ENCODE results near the gene LIPM. TPM values are rescaled to one million over a fixed set of nuclear protein-coding genes. Genes with fewer than 3 reads are reported as not detected.
A peak's percentile ranks its signal among the peaks of the same experiment; 100 is the strongest.
"Not testable (repeated sequence)": the region's sequence is repeated elsewhere in the genome, so short reads cannot be mapped to it uniquely, and the experiment has no call there.

Gene LIPM
- total RNA-seq, 1 donor from 2014 or later, result not detected

DNA sequence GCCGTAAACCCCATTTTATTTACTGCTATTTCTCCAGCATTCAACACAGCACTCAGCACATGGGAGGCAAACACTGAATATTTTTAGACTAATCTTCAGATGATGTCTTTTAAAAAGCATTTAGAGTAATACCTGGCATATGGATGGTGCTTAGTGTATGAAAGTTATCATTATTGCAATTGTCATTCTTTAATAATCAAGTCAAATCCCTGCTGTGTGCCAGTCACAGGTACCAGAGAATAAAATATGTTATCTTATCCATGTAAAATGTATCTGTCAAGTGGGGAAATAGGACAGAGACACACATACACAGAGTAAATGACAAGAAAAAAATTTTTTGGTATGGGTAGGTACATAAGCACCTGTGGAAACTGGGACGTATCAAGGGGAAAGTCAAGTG is 30.6 kb downstream of the LIPM start:
- H3K36me3 ChIP-seq, result no peaks in the 10 kb centered on the region
- H3K4me3 ChIP-seq, result no peak overlapping the region
- DNase-seq, result no peak
- no peaks in the 10 kb centered on the region for H3K9me3 ChIP-seq (replicated peaks)
- H3K27me3 ChIP-seq (ENCODE audit: low read depth), result peaks cover 32% of the 10 kb centered on the region
- H3K27ac ChIP-seq (replicated peaks), result no peak overlapping the region
- TF ChIP-seq, protein P1, sequence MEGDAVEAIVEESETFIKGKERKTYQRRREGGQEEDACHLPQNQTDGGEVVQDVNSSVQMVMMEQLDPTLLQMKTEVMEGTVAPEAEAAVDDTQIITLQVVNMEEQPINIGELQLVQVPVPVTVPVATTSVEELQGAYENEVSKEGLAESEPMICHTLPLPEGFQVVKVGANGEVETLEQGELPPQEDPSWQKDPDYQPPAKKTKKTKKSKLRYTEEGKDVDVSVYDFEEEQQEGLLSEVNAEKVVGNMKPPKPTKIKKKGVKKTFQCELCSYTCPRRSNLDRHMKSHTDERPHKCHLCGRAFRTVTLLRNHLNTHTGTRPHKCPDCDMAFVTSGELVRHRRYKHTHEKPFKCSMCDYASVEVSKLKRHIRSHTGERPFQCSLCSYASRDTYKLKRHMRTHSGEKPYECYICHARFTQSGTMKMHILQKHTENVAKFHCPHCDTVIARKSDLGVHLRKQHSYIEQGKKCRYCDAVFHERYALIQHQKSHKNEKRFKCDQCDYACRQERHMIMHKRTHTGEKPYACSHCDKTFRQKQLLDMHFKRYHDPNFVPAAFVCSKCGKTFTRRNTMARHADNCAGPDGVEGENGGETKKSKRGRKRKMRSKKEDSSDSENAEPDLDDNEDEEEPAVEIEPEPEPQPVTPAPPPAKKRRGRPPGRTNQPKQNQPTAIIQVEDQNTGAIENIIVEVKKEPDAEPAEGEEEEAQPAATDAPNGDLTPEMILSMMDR (IDR thresholded peaks at IDR 0.05; ENCODE audit: borderline replicate concordance), result no peak
- no peaks in the 10 kb centered on the region for H3K4me1 ChIP-seq
- intact Hi-C loops (cut with micrococcal nuclease), result loop anchor here (10.0 kb wide), 1 partner anchor 382 kb away; no protein-coding TSS in a partner anchor

DNA sequence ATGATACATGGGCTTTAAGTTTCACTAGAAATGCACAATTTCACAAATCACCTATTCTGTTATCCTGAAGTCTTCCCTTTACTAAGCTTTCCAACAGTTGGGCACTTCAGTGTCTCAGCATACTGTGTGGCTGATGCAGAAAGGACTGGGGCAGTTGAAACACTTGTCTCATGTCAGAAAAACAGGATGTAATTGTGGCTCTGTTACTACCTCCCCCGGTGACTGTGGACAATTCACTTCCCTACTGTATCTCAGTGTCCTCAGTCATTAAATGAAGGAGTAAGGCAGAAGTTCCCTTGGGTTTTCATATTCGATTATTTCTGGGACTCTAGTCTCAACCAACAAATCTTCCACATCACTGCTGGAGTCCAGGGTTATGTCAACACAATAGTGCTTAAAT is 31.2 kb downstream of the LIPM start:
- Histone ChIP-seq H3K27me3 (ENCODE audit: low read depth) (peaks cover 32% of the 10 kb centered on the region), H3K27ac (replicated peaks) (no peak overlapping the region)

DNA sequence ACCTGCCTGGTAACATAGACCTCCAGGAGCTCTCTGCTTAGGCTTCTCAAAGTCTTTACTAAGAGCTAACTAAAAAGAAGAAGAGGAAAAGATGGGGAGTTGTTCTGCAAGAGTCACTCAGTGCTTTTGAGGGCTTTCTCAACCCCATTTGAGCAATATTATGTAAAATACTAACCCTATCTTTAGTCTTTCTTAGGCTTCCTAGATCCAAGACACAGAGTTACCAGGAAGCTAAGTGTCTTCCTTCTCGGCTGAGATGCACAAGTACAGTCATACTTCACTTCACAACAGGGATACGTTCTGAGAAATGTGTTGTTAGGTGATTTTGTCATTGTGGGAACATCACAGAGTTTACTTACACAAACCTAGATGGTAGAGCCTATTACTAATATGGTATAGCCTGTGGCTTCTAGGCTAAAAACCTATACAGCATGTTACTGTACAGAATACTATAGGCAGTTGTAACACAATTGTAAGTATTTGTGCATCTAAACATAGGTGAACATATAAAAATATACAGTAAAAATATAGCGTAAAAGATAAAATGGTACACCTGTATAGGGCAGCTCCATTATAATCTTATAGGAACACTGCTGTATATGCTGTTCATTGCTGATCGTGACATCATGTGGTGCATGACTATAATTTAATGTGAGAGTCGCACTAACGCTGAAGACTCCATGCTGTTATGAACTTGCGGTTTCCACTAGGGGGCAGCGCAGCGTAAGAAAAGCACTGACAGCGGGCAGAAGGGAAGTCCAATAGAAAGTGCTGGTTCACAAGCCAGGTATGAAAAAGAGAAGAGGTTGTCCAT is 32.8 kb downstream of the LIPM start:
- Histone ChIP-seq H3K27ac (replicated peaks) (no peak overlapping the region), H3K4me3 (no peak overlapping the region), H3K27me3 (ENCODE audit: low read depth) (peaks cover 24% of the 10 kb centered on the region), H3K9me3 (replicated peaks) (no peaks in the 10 kb centered on the region), H3K4me1 (no peaks in the 10 kb centered on the region), H3K36me3 (no peaks in the 10 kb centered on the region)
- intact Hi-C loops (cut with micrococcal nuclease), result loop anchor here (2.0 to 10.0 kb wide), 3 partner anchors 97 to 379 kb away; no protein-coding TSS in a partner anchor
- TF ChIP-seq, protein P1 (IDR thresholded peaks at IDR 0.05; ENCODE audit: borderline replicate concordance), result peak; percentile 89
- DNase-seq, result peak; percentile 80

More for the DNA sequence above, 31.2 kb downstream of the LIPM start:
- Histone ChIP-seq H3K36me3 (no peaks in the 10 kb centered on the region), H3K4me1 (no peaks in the 10 kb centered on the region), H3K9me3 (replicated peaks) (no peaks in the 10 kb centered on the region), H3K4me3 (no peak overlapping the region)
- no peak for DNase-seq
- intact Hi-C loops (cut with micrococcal nuclease), result loop anchor here (2.0 to 10.0 kb wide), 2 partner anchors 99 to 381 kb away; no protein-coding TSS in a partner anchor
- TF ChIP-seq, protein P1 (IDR thresholded peaks at IDR 0.05; ENCODE audit: borderline replicate concordance), result no peak

DNA sequence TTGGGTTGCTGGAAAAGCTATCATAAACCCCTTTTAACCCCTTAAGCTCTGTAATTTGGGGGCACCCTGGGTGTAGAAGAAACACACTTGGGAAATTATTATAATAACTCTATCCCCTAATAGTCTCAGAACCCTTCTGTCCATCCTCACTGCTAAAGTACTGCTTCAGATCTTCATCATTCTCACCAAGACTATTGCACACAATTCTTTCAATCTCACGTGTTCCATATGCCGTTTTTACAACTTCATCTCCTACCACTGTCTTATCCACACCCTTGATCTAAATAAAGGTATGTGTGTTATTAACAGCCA is 33.3 kb downstream of the LIPM start:
- Histone ChIP-seq H3K27ac (replicated peaks) (no peak overlapping the region), H3K9me3 (replicated peaks) (no peaks in the 10 kb centered on the region), H3K36me3 (no peaks in the 10 kb centered on the region), H3K4me3 (no peak overlapping the region), H3K27me3 (ENCODE audit: low read depth) (peaks cover 18% of the 10 kb centered on the region), H3K4me1 (no peaks in the 10 kb centered on the region)
- TF ChIP-seq, protein P1 (IDR thresholded peaks at IDR 0.05; ENCODE audit: borderline replicate concordance), result no peak
- no peak for DNase-seq
- intact Hi-C loops (cut with micrococcal nuclease), result loop anchor here (2.0 to 10.0 kb wide), 3 partner anchors 97 to 379 kb away; no protein-coding TSS in a partner anchor

DNA sequence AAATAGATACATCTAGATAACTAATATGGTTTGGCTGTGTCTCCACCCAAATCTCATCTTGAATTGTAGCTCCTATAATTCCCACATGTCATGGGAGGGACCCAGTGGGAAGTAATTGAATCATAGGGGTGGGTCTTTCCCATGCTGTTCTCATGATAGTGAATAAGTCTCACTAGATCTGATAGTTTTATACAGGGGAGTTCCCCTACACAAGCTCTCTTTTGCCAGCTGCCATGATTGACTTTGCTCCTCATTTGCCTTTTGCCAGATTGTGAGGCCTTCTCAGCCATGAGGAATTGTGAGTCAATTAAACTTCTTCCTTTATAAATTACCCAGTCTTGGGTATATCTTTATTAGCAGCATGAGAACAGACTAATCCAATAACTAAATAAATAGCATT is 35.1 kb downstream of the LIPM start:
- H3K9me3 ChIP-seq (replicated peaks); H3K27ac ChIP-seq (replicated peaks); H3K36me3 ChIP-seq; H3K4me3 ChIP-seq; H3K4me1 ChIP-seq; DNase-seq; H3K27me3 ChIP-seq (ENCODE audit: low read depth): not testable (repeated sequence)
- intact Hi-C loops (cut with micrococcal nuclease), result loop anchor here (5.0 to 10.0 kb wide), 2 partner anchors 150 to 377 kb away; no protein-coding TSS in a partner anchor

DNA sequence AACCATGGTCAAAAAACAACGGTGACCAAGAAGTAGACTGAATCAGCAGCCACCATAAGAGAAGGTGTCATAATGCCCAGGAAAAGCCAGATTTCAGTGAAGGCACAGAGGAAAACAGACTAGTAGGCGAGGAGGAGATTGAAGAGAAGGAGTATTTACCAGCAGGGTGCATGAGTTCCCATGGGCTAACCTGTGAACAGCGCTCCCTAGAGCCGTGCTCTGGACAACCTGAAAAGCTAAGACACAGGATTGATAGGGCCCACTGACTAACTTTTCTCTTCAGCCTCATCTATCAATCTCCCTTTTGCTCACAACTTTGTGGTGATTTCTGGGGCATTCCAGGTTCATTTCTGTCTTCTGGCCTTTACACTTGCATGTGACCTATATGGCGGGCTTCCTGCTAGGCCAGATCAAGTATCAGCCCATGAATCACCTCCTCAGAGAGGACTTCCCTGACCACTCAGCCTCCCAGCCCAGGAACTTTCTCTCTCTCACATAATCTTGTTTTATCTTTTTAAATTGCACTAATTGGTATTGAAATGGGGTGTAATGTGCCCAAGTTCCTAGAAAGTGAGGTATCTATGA is 36.3 kb downstream of the LIPM start:
- intact Hi-C loops (cut with micrococcal nuclease), result loop anchor here (5.0 to 10.0 kb wide), 2 partner anchors 148 to 376 kb away; no protein-coding TSS in a partner anchor
- Histone ChIP-seq H3K27me3 (ENCODE audit: low read depth) (peaks cover 12% of the 10 kb centered on the region), H3K36me3 (no peaks in the 10 kb centered on the region), H3K4me1 (no peaks in the 10 kb centered on the region), H3K9me3 (replicated peaks) (no peaks in the 10 kb centered on the region), H3K4me3 (no peak overlapping the region), H3K27ac (replicated peaks) (no peak overlapping the region)
- TF ChIP-seq, protein P1 (IDR thresholded peaks at IDR 0.05; ENCODE audit: borderline replicate concordance), result no peak
- no peak for DNase-seq
